GM12878 (cell line): ENCODE results near the gene GALNT9.

ENCODE experiments used
- ATF3 ChIP-seq: IDR thresholded peaks from 2 replicates; pipeline ENCODE4 v1.6.1; 2011; ENCODE audit warnings: low read depth, mild to moderate bottlenecking, low read length, moderate library complexity, borderline replicate concordance; ENCODE audit errors: extremely low read depth
- CTCF ChIP-seq, 3 experiments: IDR thresholded peaks in 2 of 3; conservative IDR thresholded peaks in 1 of 3; 2 replicates each; pipeline ENCODE4 v1.5.1; 2011; ENCODE audit warnings: low read depth in 3 of 3, low read length in 3 of 3, mild to moderate bottlenecking in 3 of 3, control low read depth in 2 of 3, moderate library complexity in 2 of 3, inconsistent platforms in 1 of 3, mixed read lengths in 1 of 3; ENCODE audit not compliant: control insufficient read depth in 2 of 3, insufficient read depth in 1 of 3; ENCODE audit errors: extremely low read depth in 1 of 3
- EP300 ChIP-seq, 2 experiments: fragments of 150-350 bp in 1 of 2; IDR thresholded peaks; 2 replicates each; pipeline ENCODE4 v1.6.1; 2011 to 2012; ENCODE audit warnings: low read depth in 2 of 2, low read length in 2 of 2, borderline replicate concordance in 1 of 2, improper control_type of control experiment in 1 of 2, inconsistent platforms in 1 of 2; ENCODE audit not compliant: control insufficient read depth in 1 of 2
- GABPA ChIP-seq: IDR thresholded peaks from 2 replicates; pipeline ENCODE4 v1.6.1; 2014; ENCODE audit warnings: antibody characterized with exemption, low read depth, mild to moderate bottlenecking, inconsistent platforms
- IKZF2 ChIP-seq, 2 experiments: fragments of 450-650 bp; IDR thresholded peaks; 2 replicates each; pipeline ENCODE4 v1.6.1; 2017; ENCODE audit warnings: mild to moderate bottlenecking in 2 of 2, moderate library complexity in 2 of 2
- JUNB ChIP-seq: IDR thresholded peaks from 2 replicates; pipeline ENCODE4 v1.6.1; 2016; ENCODE audit warnings: antibody characterized with exemption, mild to moderate bottlenecking
- MLLT1 ChIP-seq: fragments of 450-650 bp; IDR thresholded peaks from 2 replicates; pipeline ENCODE4 v1.6.1; 2016; ENCODE audit warnings: mild to moderate bottlenecking
- NRF1 ChIP-seq: conservative IDR thresholded peaks from 2 replicates; pipeline ENCODE4 v1.6.1; 2011; ENCODE audit warnings: mild to moderate bottlenecking, low read depth, low read length, improper control_type of control experiment
- RAD21 ChIP-seq: IDR thresholded peaks from 2 replicates; pipeline ENCODE4 v1.6.1; 2011; ENCODE audit warnings: mild to moderate bottlenecking, low read depth, low read length, moderate library complexity; ENCODE audit not compliant: insufficient read depth
- RBBP5 ChIP-seq: fragments of 200-600 bp; sonication (generic); conservative IDR thresholded peaks from 2 replicates; pipeline ENCODE4 v1.6.1; 2016
- SIN3A ChIP-seq: IDR thresholded peaks from 2 replicates; pipeline ENCODE4 v1.6.1; 2012; ENCODE audit warnings: low read depth, low read length, improper control_type of control experiment
- SIX5 ChIP-seq: IDR thresholded peaks from 2 replicates; pipeline ENCODE4 v1.6.1; 2011; ENCODE audit warnings: mild to moderate bottlenecking, low read depth, low read length, moderate library complexity; ENCODE audit not compliant: severe bottlenecking
- ZNF274 ChIP-seq: IDR thresholded peaks from one replicate; pipeline ENCODE4 v1.8.0; 2011; ENCODE audit not compliant: insufficient read length, insufficient read depth

- no peak for TF ChIP-seq EP300 (IDR thresholded peaks at IDR 0.05; ENCODE audit: borderline replicate concordance in 1 of 2, control insufficient read depth in 1 of 2, low read depth in 2 of 2, low read length in 2 of 2)
- TF ChIP-seq NRF1: no peak
- TF ChIP-seq CTCF (IDR thresholded peaks at IDR 0.05 in 2 of 3, conservative IDR thresholded peaks at IDR 0.05 in 1 of 3; ENCODE audit: control insufficient read depth in 2 of 3, extremely low read depth in 1 of 3, insufficient read depth in 1 of 3, low read depth in 3 of 3, low read length in 3 of 3): no peak
- TF ChIP-seq ATF3: no peak
- no peak for TF ChIP-seq SIN3A
- TF ChIP-seq GABPA: no peak
- no peak for TF ChIP-seq IKZF2 (IDR thresholded peaks at IDR 0.05)
- no peak for TF ChIP-seq RAD21
- no peak for TF ChIP-seq SIX5
- TF ChIP-seq JUNB: no peak
- no peak for TF ChIP-seq RBBP5
- no peak for TF ChIP-seq ZNF274
- no peak for TF ChIP-seq MLLT1
Measured at GRCh38 chr12:132319359-132319950, 9.9 kb downstream of the GALNT9 start.
